Measurements from ENCODE around the gene ZMYND8. TPM values are rescaled to one million over a fixed set of nuclear protein-coding genes. Genes with fewer than 3 reads are reported as not detected.
"Not testable (repeated sequence)": the region's sequence is repeated elsewhere in the genome, so short reads cannot be mapped to it uniquely, and the experiment has no call there.

The ZMYND8 gene
- total RNA-seq, 1 experiment from 2014 or later = 11.7 TPM

- no peak for DNase-seq (ENCODE audit: low spot score)
Measured at GRCh38 chr20:47286681-47287080, 69.8 kb downstream of the ZMYND8 start.

GRCh38 chr20:47285189-47285588 is 71.3 kb downstream of the ZMYND8 start:
- DNase-seq (ENCODE audit: low spot score) = no peak

- DNase-seq (ENCODE audit: low spot score) = no peak
Measured at GRCh38 chr20:47284373-47284772, 72.1 kb downstream of the ZMYND8 start.

- DNase-seq (ENCODE audit: low spot score) = no peak
Measured at GRCh38 chr20:47283411-47283810, 73.1 kb downstream of the ZMYND8 start.

GRCh38 chr20:47282864-47283263 is 73.6 kb downstream of the ZMYND8 start:
- no peak for DNase-seq (ENCODE audit: low spot score)

GRCh38 chr20:47281376-47281775 is 75.1 kb downstream of the ZMYND8 start:
- no peak for DNase-seq (ENCODE audit: low spot score)

- DNase-seq (ENCODE audit: low spot score) = no peak
Measured at GRCh38 chr20:47280668-47281067, 75.8 kb downstream of the ZMYND8 start.

GRCh38 chr20:47280228-47280627 is 76.3 kb downstream of the ZMYND8 start:
- DNase-seq (ENCODE audit: low spot score) = no peak

- DNase-seq (ENCODE audit: low spot score) = peak; percentile 20
Measured at GRCh38 chr20:47278907-47279348, 77.6 kb downstream of the ZMYND8 start.

- not testable (repeated sequence) for DNase-seq (ENCODE audit: low spot score)
Measured at GRCh38 chr20:47277535-47277872, 79.0 kb downstream of the ZMYND8 start.

GRCh38 chr20:47276851-47277534 is 79.5 kb downstream of the ZMYND8 start:
- DNase-seq (ENCODE audit: low spot score) = peak; percentile 11

GRCh38 chr20:47276251-47276650 is 80.2 kb downstream of the ZMYND8 start:
- no peak for DNase-seq (ENCODE audit: low spot score)

GRCh38 chr20:47275548-47275947 is 81.0 kb downstream of the ZMYND8 start:
- no peak for DNase-seq (ENCODE audit: low spot score)

- peak; percentile 85 for DNase-seq (ENCODE audit: low spot score)
Measured at GRCh38 chr20:47274401-47275108, 81.9 kb downstream of the ZMYND8 start.

GRCh38 chr20:47273591-47274235 is 82.8 kb downstream of the ZMYND8 start:
- DNase-seq (ENCODE audit: low spot score) = no peak

GRCh38 chr20:47272893-47273590 is 83.5 kb downstream of the ZMYND8 start:
- peak; percentile 55 for DNase-seq (ENCODE audit: low spot score)

GRCh38 chr20:47271046-47271615 is 85.4 kb downstream of the ZMYND8 start:
- DNase-seq (ENCODE audit: low spot score) = no peak

- no peak for DNase-seq (ENCODE audit: low spot score)
Measured at GRCh38 chr20:47269309-47270165, 87.0 kb downstream of the ZMYND8 start.

GRCh38 chr20:47267621-47268020 is 88.9 kb downstream of the ZMYND8 start:
- DNase-seq (ENCODE audit: low spot score) = no peak

- no peak for DNase-seq (ENCODE audit: low spot score)
Measured at GRCh38 chr20:47266847-47267515, 89.5 kb downstream of the ZMYND8 start.
